Measurements from ENCODE around the gene MYMK.
A peak's percentile ranks its signal among the peaks of the same experiment; 100 is the strongest.

The MYMK gene

DNA sequence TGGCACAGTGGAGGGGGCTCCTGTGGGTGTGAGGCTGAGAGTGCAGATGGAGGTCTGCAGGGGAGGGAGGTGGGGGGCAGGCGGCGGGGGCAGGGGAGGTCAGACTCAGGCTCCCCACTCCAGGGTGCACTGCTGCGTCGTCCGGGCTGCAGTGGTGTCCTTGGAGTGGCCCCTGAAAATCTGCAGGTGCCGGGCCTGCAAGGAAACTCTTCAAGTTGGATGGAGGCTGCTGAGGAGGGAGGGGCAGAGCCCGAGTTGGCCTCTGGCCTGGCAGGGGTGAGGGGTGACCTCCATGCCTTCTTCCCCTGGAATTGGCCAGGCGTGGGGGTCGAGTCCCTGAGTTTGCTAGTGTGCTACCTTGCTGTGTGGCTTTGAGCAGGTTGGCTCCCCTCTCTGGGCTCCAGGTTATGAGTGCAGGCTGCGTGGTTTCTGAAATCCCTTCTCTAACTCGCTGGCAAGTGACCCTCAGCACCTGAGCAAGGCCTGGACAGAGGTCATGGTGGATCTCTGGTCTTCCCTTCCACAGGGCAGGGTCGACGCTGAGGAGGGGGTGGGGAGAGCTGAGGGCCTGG lies 10.6 kb upstream of the MYMK start:
- DNase-seq (ENCODE audit: low read depth), result no peak

DNA sequence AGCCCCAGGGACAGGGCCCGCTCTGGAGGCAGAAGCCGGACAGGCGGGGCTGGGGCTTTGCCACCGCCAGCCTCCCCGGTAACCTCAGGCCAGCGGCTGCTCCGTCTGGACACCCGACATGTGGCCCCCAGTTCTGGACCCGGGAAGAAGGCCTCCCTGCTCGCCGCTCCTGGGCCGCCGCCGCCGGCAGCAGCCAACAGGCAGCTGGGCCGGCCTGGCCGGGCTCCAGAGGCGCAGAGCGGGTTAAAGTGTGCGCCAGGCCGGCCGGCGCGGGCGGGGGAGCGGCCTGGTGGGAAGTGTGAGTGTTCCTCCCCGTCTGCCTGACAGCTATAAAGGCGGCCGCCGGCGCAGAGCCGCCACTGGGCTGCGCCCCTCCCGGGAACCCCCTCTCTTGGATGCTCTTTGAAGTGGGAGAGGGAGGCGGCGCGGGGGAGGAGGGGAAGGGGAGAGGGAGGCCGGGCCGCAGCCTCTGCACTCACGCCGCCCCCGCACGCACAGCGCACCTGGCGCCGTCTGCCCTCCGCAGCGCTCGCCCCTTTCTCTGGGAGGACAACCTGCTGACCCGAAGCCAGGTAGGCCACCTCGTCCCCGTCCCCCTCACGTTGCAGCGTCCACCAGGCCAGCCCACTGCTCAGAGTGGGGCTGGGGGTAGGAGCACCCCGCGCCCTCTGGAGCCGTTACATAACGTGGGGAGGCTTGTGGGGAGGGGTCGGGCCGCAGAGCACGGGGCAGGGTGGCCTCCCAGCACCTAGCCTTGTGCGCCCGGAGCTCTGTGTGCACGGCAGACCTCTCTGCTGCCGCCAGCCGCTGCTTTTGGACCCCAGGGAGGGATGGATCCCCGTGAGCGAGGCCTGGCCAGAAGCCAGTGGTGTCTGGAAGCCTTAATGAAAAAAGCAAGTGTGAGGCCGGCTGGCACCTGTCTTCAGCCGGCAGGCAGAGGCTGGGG lies 9.9 kb upstream of the MYMK start, which contains the start of gene ADAMTSL2:
TSS of gene ADAMTSL2 (plus strand) at position 359 of the 946 bp plus-strand sequence. CDS start 2,009 bp downstream, outside the sequence.
- no peak for DNase-seq (ENCODE audit: low read depth)

DNA sequence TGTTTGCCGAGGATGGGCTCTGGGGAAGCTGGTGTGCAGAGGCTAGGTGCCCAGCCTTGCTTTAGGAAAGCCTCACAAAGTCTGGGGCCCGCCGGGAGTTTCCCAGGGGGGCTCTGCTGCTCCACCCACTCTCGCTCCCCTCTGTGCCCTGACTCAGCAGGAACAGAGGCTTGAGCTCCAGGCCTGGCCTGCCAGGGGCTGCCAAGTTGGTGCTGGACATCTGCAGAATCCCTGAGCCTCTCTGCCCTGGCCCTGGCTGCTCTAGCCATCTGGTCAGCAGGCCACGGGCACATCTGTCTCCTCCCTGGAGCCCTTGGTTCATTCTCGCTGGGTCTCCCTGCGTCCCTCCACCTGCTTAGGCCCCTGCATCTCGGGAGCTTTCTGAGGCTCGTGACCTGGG lies 9.1 kb upstream of the MYMK start:
- DNase-seq (ENCODE audit: low read depth), result no peak

DNA sequence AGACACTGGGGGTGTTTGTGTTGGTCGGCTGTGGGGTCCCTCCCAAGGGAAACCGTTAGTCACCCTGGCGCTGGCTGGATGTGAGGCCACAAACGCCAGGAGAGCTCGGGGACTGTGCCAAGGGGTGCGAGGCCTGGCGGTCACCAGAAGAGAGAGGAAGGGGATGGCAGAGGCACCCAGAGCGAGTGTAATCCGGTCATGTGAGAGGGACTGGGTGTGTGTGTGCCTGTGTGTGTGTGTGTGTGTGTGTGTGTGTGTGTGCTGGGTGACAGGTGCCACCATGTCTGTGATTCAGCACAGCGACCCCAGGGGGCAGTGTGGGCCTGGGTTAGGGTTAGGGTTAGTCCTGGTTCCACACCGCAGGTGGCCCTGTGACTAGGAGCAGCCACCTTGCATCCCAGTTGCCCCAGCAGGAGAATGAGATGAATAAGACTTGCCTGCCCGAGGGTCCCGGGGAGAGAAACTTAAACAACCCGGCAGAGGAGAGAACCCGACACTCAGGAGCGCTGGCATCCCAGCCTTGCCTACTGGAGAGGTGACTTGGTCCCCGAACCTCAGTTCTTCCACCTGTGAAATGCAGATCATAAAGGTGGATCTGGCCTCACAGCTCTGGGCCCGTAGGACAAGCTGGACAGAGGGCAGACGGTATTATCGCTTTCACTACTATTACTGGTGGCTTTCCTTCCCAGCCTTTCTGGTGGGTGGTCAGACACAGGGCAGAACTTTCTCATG lies 8.3 kb upstream of the MYMK start:
- peak; percentile 19 for DNase-seq (ENCODE audit: low read depth)

DNA sequence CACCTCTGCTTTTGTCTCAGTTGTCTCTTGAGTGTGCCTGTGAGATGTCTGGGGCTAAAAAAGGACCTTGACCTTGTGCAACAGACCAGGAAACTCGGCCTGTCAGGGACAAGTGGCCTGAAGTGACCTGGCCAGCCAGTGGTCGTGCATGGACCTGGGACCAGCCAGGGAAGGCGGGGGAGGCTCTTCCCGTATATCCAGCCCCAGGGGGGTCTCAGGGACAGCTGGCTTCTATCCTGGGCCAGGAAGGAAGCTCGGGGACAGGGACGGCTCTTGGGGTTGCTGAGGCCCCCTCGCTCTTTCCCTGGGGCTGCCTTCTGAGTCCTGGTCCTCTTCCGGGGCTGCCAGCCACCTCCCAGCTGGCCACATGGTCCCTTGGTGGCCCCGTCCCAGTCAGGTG lies 6.5 kb upstream of the MYMK start:
- no peak for DNase-seq (ENCODE audit: low read depth)

DNA sequence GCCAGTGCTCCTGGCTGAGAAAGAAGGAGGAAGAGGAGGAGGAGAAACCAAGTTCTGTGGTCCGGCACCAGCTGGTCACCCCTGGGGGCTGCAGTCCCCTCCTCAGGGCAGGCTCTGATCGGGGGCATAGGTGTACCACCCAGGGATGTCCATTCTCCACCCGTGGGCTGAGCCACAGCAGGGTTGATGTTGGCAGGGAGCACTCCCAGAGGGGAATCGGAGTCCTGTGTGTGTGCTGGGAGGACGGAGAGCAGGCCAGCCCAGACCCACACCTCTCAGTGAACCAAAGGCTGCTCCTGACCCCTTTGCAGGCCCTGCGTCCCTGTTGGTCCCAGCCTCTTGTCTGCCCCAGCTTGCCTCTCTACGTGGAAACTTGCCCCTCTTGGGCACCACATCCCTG lies 5.1 kb upstream of the MYMK start:
- no peak for DNase-seq (ENCODE audit: low read depth)

DNA sequence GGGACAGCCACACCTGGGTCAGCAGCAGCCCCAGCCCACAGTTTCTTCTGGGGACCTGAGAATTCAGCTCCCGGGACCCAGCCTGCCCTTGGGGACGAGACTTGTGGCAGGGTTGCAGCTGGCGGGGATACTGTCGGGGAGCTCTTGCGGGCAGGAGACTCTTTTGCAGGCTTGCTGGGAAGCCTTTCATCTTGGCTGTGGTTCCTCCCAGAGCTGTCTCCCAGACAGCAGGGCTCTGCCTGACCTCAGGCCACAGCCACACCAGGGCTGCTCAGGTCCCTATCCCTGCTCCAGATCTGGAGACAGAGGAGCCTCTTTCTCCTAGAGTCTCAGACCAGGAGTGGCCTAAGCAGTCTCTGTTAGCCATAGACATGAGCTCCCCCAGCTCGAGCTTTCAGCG lies 4.7 kb upstream of the MYMK start:
- DNase-seq (ENCODE audit: low read depth), result no peak

DNA sequence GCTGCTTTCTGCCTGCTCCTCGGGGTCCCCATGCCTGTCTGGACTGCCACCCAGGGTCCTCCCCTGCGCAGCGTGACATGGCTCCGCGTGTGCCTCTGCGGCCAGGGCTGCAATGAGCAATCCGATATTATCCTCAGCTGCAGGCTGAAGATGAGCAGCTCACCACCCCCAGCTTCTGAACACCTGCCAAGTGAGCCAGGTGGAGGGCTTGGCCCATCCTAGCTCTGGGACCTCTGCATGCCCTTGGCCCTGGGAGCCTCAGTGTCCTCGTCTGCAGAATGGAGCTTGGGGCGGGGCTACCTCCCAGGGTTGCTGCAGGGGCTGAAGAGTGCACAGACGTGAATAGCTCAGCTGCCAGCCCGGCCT lies 4.1 kb upstream of the MYMK start:
- no peak for DNase-seq (ENCODE audit: low read depth)

DNA sequence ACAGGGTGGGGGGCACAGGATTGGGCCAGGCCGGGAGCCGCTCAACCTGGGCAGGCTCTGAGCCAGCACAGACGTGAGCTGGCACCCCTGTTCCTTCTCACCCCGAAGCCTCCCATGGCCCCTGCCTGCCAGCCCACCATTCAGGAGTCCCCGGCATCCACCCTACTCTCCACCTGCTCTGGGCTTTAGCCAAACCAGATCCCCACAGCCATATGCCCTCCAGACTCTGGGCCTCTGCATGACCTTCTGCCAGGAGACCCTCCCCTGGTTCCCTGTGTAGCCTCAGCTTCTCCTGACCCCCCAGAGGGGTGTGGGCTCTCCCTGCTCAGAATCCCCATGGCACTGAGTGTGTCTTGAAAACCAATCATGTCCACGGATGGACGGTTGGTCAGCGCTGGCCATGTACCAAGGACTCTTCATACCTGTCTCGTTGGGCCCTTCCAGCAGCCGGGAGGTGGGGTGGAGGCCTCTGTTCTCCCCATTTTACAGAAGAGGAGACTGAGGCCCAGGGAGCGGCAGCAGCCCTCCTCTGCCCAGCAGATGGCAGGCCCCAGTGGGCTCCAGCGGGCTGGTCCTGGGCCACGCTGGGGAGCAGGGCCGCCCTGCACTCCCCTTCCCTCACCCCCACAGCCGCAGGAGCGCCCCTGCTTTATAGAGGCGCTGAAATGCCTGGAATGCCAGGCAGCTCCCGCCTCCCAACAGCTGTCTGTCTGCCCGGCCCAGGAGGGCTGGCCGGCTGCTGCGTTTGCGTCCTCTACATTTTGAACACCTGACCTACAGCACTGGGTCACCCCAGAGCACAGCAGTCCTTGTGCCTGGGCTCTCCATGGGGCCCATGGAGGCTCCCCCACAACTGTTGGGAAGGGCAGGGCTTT lies 3.5 kb upstream of the MYMK start:
- no peak for DNase-seq (ENCODE audit: low read depth)

DNA sequence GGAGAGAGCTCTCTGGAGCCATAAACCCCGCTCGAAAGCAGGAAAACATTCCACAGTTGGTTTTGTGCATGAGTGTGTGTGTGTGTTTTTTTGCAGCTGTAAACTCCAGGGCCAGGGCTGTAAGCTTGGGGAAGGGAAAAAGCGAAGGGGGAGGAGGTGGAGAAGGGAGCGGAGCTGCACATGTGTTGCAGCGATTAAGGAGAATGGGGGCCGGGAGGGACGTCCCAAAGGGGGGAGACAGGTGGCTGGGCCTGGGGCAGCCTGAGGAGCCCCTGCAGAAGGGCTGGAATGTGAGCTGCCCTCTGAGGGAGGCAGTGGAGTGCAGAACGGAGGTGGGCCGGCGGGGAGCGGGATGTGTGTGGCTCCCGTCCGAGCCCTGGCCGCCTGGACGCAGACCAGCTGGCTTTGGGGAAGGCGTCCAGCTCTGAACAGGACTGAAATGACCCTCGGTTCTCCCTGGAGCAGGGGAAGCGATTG lies 2.7 kb upstream of the MYMK start:
- no peak for DNase-seq (ENCODE audit: low read depth)

DNA sequence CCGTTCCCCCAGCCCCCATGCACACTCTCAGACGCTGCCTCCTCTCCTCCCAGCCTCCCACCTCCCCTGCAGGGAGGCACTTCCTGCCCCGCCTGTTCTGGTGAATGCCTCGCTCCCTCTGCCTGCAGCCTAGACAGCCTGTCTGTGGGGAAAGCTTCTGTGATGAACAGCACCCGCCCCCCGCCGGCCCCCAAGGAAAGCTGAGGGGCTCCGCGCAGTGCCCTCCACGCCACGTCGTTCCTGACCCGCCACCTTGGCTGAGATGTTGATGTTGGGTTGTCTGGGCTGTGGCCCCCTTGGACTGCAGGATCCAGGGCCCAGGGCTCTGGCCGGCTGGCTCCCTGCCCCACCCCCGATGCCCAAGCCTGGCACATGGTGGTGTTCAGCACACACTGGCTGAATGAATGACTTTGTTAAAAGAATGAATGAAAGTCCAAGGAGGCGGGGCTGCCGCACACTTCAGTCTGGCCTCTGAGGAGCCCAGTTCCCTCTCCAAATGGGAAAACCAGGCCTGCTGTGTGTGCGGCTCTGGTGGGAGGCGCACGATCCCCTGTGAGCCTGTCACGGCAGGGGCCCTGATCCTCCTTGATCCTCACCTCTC lies 2.1 kb upstream of the MYMK start:
- DNase-seq (ENCODE audit: low read depth), result no peak

DNA sequence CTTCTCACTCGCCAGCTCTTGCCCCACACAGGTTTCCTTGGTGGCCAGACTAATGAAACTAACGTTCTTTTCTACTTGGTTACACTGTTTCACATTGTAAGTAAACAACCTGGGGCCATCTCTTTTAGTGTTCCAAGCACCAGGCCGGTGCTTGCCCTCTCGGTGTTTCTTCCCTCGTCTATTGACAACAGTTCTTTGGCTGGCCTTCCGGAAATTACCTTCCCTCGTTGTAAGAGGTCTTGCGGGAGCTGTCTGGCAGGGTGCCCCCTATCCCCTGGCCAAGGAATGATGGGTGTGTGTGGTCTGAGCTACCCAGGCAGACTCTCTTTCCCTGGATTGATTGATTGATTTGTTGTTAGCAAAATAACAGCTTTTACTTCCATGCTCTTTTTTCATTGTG lies 918 bp upstream of the MYMK start:
- no peak for DNase-seq (ENCODE audit: low read depth)

DNA sequence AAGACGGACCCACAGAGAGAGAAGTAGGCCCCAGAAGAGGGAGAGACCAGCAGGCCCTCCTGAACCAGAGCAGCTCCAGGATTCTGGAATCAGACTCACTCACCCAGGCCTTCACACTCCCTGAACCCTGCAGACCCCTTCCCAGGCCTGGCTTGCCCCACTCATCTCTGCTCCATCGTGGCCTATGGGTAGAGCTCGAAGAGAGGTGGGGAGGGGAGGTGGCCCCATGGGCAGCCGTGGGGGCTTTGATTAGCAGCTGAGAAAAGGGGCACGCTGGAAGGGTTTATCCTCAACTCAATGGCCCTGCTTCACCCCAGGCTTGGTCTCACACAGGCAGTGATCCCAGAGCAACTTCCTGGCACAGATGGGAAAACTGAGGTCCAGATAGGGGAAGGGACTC lies 613 bp downstream of the MYMK start:
- DNase-seq (ENCODE audit: low read depth), result no peak

DNA sequence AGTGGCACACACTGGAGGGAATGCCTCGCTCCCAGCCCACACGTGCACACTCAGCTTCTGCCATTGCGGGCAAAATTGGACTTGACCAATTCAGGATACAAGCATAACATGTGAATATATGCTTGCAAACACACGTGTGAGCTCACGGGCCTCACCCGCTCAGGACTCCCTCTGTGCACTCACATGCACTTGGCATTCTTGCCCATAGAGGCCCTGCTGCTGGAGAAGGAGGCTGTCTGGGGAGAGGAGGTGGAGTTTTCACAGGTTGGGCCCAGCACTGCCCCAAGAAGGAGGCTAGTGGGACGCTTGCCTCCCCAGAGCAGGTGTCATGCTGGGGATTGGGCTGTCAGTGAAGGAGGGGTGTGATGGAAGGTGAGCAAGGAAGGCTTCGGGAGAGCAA lies 1.7 kb downstream of the MYMK start:
- no peak for DNase-seq (ENCODE audit: low read depth)

DNA sequence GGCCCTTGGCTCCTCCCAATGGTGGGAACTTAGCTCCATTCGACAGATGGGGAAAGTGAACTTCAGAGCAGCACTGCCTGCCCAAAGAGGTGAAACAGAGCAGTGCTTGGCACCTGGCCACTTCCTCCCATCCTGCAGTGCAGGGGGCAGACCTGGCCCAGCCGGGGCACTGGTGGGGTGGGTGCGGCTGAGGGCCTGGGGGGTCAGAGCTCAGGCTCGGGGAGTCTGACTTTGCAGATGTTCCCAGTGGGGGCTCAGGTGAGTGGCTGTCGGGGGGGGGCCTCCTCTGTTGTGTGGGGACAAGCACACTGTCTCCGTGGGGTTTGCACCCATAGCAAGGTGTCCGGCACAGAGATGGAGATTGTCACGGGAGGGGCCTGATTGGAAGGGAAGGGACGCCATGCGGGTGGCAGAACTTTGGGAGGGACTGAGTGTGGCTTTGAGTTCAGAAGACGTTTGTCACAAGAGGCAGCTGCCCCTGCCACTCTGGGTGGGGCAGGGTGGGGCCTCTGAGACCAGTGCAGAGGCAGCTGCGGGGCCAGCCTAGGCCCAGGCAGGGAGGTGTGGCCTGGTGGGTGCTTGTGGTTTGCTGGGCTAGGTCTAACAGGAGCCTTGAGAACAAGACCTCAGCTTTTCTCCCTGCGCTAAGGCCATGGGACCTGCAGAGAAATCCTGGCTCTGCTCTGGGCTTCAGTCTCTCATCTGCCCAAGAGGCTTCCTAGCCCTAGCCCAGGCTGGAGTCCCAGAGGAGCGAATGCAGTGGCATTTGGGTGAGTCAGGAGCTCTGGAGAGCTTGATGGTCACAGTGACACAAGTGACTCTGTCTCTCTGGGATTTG lies 2.5 kb downstream of the MYMK start:
- DNase-seq (ENCODE audit: low read depth), result no peak

DNA sequence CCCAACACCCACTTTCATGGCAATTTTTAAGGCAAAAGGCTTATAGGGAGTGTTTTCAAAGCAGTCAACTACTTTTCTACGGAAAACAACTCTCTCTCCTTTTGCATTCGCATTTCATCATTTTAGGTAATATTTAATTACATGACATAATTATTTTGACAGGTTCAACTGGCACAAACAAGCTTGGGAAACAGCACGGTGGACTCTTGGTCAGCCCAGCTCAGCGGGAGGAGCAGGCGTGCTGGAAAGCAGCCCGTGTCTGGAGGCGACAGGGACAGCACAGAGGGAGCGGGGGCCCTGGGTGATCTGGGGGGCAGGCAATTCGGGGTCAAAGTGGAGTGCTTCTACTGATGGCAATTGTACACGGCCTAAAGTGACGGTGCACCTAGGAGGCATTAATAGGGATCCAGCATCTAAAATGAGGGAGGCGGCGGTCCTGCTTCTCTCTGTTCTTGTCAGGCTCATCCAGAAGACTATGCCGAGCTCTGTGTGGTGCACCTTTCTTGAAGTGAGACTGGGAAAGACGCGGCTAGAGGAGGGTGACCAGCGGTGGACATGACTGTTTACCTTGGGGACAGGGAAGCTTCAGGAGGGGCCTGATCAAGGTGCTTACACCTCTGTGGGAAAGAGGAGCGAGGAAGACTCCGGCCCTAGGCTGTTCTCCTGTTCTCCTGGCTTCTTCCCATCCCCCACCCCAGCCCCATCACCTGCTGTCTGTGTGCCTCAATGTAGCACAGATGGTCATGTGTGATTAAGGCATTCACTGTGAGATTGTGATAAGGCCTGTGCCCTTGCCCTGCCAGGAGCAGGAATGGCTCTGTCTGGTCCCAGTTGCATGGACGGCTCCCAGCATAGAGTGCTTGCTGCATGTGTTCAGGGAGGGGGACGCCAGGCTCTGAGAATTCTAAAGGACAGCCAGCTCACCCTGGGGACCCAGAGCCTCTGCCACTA lies 3.4 kb downstream of the MYMK start:
- no peak for DNase-seq (ENCODE audit: low read depth)

DNA sequence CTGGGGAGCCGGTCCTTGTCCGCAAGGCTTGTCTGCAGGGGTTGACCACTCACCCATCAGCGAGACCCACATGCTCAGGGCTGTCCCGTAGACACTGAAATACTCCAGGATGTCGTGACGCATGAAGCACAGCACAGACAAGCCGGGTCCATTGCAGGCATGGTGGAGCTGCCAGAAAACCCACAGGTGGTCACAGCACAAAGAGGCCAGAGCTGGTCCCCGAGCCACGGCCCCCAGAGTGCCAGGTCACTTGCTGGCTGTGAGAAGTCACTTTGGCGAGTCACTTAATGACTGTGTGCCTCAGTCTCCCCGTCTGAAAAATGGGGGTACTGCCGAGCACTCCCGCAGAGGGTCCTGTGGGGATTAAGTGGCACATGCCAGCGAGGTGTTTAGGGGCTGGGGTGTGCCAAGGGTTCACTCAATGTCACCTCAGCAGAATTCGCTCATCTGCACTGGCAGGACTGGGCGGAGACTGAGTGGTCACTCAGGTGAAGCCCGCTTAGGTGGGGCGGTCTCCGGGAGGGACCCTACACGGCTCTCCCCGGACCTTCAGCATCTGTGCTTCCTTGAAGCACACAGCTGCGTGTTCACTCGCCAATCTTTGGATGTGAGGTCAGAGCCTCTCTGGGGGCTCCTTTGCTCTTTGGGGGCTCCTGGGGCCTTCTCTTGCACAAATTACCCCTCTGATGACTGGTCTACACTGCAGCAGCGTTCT lies 4.5 kb downstream of the MYMK start:
- no peak for DNase-seq (ENCODE audit: low read depth)

DNA sequence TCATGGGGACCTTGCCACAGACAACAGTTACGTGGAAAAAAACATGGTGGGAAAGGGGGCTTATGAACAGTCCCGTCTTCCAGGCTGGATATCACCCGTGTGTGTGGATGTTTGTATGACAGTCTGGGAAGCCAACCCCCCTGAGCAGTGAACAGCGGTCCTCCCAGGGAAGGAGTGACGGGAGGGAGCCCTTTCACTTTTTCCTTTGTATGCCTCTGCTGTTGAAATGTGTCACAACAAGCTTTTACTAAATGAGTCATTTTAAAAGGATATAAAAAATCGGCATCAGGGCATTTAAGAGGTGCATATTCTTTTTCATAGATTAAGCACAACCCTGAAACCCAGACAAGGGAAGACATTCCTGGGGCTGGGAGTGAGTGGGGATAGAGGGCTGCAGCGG lies 5.1 kb downstream of the MYMK start:
- DNase-seq (ENCODE audit: low read depth), result no peak
